ENCODE measurements around the gene NDUFS2. TPM values are rescaled to one million over a fixed set of nuclear protein-coding genes. Genes with fewer than 3 reads are reported as not detected.
A peak's percentile ranks its signal among the peaks of the same experiment; 100 is the strongest.

The NDUFS2 gene
- total RNA-seq, 4 donors from 2014 or later = 206 to 260 (median 226) TPM

DNA sequence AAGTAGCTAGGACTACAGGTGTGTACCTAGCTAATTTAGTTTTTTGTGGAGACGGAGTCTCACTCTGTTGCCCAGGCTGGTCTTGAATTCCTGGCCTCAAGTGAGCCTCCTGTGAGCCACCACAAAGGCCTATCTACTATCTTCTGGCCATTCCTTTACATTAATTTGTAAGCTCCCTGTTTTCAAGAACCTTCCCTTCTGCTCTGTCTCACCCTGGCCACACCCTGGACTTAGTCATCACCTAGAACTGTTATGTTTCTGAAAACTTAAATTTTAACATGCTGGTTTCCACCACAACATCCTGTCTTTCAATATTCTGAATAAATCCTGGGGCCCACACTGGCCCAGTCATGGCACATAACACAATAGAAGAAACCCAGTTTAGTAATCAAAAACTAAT is 20.0 kb upstream of the NDUFS2 start:
- ATAC-seq (no peak), DNase-seq (no peak)
- no peak overlapping the region for H3K27ac ChIP-seq
- H3K27me3 ChIP-seq = no peaks in the 10 kb centered on the region
- intact Hi-C loops (cut with DNase I; ENCODE audit: low total_unique reads) = no loop called here
- H3K4me3 ChIP-seq = no peak overlapping the region
- H3K9me3 ChIP-seq = no peaks in the 10 kb centered on the region
- no peak for TF ChIP-seq POLR2A (IDR thresholded peaks at IDR 0.05)
- TF ChIP-seq, protein P1, sequence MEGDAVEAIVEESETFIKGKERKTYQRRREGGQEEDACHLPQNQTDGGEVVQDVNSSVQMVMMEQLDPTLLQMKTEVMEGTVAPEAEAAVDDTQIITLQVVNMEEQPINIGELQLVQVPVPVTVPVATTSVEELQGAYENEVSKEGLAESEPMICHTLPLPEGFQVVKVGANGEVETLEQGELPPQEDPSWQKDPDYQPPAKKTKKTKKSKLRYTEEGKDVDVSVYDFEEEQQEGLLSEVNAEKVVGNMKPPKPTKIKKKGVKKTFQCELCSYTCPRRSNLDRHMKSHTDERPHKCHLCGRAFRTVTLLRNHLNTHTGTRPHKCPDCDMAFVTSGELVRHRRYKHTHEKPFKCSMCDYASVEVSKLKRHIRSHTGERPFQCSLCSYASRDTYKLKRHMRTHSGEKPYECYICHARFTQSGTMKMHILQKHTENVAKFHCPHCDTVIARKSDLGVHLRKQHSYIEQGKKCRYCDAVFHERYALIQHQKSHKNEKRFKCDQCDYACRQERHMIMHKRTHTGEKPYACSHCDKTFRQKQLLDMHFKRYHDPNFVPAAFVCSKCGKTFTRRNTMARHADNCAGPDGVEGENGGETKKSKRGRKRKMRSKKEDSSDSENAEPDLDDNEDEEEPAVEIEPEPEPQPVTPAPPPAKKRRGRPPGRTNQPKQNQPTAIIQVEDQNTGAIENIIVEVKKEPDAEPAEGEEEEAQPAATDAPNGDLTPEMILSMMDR (IDR thresholded peaks at IDR 0.05 in 4 of 5, conservative IDR thresholded peaks at IDR 0.05 in 1 of 5) = no peak
- no peaks in the 10 kb centered on the region for H3K36me3 ChIP-seq
- H3K4me1 ChIP-seq = peaks cover 21% of the 10 kb centered on the region in 2 donors
- in situ Hi-C loops (cut with MboI; ENCODE audit: low sequenced_read_pairs in 4 of 4) = loop anchor here in 1 of 4 donors (25.0 kb wide), 1 partner anchor 580 kb away; the partner anchor contains the start of gene ATF6

- DNase-seq (peak; percentile 54 to 65), ATAC-seq (peak; percentile 71 to 77)
- no peaks in the 10 kb centered on the region for H3K36me3 ChIP-seq
- intact Hi-C loops (cut with DNase I; ENCODE audit: low total_unique reads) (no loop called here), in situ Hi-C loops (cut with MboI; ENCODE audit: low sequenced_read_pairs in 4 of 4) (loop anchor here in 1 of 4 donors (25.0 kb wide), 1 partner anchor 577 kb away; the partner anchor contains the start of gene ATF6)
- no peak for TF ChIP-seq POLR2A (IDR thresholded peaks at IDR 0.05)
- TF ChIP-seq, protein P1 (IDR thresholded peaks at IDR 0.05 in 4 of 5, conservative IDR thresholded peaks at IDR 0.05 in 1 of 5) = no peak
- peak overlapping the region; percentile 61 to 77 (median 69) for H3K27ac ChIP-seq
- no peaks in the 10 kb centered on the region for H3K27me3 ChIP-seq
- H3K4me3 ChIP-seq = no peak overlapping the region
- peaks cover 21% of the 10 kb centered on the region in 2 donors for H3K4me1 ChIP-seq
- H3K9me3 ChIP-seq = no peaks in the 10 kb centered on the region
Observed at GRCh38 chr1:161185282-161185682, 16.9 kb upstream of the NDUFS2 start.

GRCh38 chr1:161185732-161186311 is 16.3 kb upstream of the NDUFS2 start:
- ATAC-seq = peak in 1 of 2 donors; percentile 10

DNA sequence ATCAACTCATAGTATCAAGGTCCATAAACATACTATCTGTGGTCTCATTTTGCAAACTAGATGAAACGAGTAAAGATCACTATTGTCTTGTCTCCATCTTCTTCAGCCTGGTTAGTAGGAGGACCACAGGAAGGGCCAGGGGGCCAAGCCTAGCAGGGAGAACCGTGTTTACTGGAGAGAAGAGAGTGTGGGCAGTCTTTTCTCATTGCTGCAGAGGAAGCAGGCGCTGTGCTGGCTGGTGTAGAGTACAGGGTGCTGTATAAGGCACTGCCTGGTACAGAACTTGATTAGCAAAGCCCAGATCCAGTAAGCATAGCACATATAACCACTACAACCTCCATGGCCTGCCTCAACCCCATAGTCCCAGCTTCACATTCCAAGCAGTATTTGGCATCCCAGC is 14.9 kb upstream of the NDUFS2 start:
- no peak overlapping the region for H3K4me3 ChIP-seq
- H3K27me3 ChIP-seq = no peaks in the 10 kb centered on the region
- peaks cover 21% of the 10 kb centered on the region in 2 donors for H3K4me1 ChIP-seq
- no peak overlapping the region for H3K27ac ChIP-seq
- in situ Hi-C loops (cut with MboI; ENCODE audit: low sequenced_read_pairs in 4 of 4) (loop anchor here in 1 of 4 donors (25.0 kb wide), 1 partner anchor 575 kb away; the partner anchor contains the start of gene ATF6), intact Hi-C loops (cut with DNase I; ENCODE audit: low total_unique reads) (no loop called here)
- H3K36me3 ChIP-seq = no peaks in the 10 kb centered on the region
- ATAC-seq (no peak), DNase-seq (no peak)
- H3K9me3 ChIP-seq = no peaks in the 10 kb centered on the region
- TF ChIP-seq POLR2A (IDR thresholded peaks at IDR 0.05) = no peak
- TF ChIP-seq, protein P1 (IDR thresholded peaks at IDR 0.05 in 4 of 5, conservative IDR thresholded peaks at IDR 0.05 in 1 of 5) = no peak

More at GRCh38 chr1:161185732-161186311, 16.3 kb upstream of the NDUFS2 start:
- intact Hi-C loops (cut with DNase I; ENCODE audit: low total_unique reads) (no loop called here), in situ Hi-C loops (cut with MboI; ENCODE audit: low sequenced_read_pairs in 4 of 4) (loop anchor here in 1 of 4 donors (25.0 kb wide), 1 partner anchor 576 kb away; the partner anchor contains the start of gene ATF6)
- TF ChIP-seq, protein P1 (IDR thresholded peaks at IDR 0.05 in 4 of 5, conservative IDR thresholded peaks at IDR 0.05 in 1 of 5) = no peak
- TF ChIP-seq POLR2A (IDR thresholded peaks at IDR 0.05) = no peak
- Histone ChIP-seq H3K4me3 (no peak overlapping the region), H3K4me1 (peaks cover 21% of the 10 kb centered on the region in 2 donors), H3K9me3 (no peaks in the 10 kb centered on the region), H3K27me3 (no peaks in the 10 kb centered on the region), H3K36me3 (no peaks in the 10 kb centered on the region), H3K27ac (peak overlapping the region; percentile 61 to 77 (median 69))
- no peak for DNase-seq

All from gastrocnemius medialis (tissue), 4 donors.